NB4 (cell line): ENCODE results near the gene PIGQ.

Source experiments
- CTCF ChIP-seq: IDR thresholded peaks from one replicate; pipeline ENCODE4 v1.5.1; 2012; ENCODE audit warnings: low read depth, low read length
- MAX ChIP-seq: IDR thresholded peaks from 2 replicates; pipeline ENCODE4 v1.6.1; 2011; ENCODE audit warnings: low read depth, low read length
- MYC ChIP-seq: IDR thresholded peaks from 2 replicates; pipeline ENCODE4 v1.6.1; 2011; ENCODE audit warnings: low read depth, low read length
- POLR2A ChIP-seq: IDR thresholded peaks from 2 replicates; pipeline ENCODE4 v1.6.1; 2011; ENCODE audit warnings: mild to moderate bottlenecking; ENCODE audit not compliant: insufficient read length; ENCODE audit errors: extremely low read depth

GRCh38 chr16:598823-599739, 29.3 kb downstream of the PIGQ start:
- TF ChIP-seq MAX = no peak
- TF ChIP-seq CTCF = no peak
- no peak for TF ChIP-seq POLR2A
- TF ChIP-seq MYC = no peak
